Measurements from ENCODE around the gene DNAH6. TPM values are rescaled to one million over a fixed set of nuclear protein-coding genes. Genes with fewer than 3 reads are reported as not detected.

Gene DNAH6
- total RNA-seq, 1 donor from 2014 or later, result 2.6 TPM

DNA sequence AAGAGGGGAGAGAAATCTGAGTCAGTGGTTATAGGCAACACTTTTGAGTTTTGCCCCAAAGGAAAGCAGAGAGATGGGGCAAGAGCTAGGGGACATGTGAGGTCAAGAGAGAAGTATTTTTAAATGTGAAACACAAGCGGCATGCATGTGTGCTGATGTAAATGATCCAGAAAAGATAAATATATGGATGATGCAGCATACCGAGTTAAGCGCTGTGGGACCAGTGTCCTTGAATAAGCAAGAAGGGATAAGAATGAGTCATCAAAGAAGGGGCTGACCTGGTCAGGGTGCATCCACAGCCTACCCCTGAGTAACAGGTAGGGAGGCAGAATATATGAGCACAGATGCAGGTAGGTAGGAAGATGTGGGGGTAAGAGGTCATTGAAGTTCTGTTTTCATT lies 183.7 kb downstream of the DNAH6 start:
- Histone ChIP-seq H4K20me1 (ENCODE audit: low read depth) (no peaks in the 10 kb centered on the region), H3K9ac (no peak overlapping the region), H3K27ac (no peak overlapping the region), H2AFZ (replicated peaks) (no peak overlapping the region), H3K36me3 (no peaks in the 10 kb centered on the region), H3K4me1 (no peaks in the 10 kb centered on the region), H3K9me3 (ENCODE audit: low read depth) (no peaks in the 10 kb centered on the region), H3K4me3 (no peak overlapping the region), H3K79me2 (ENCODE audit: low read depth) (no peaks in the 10 kb centered on the region), H3K27me3 (no peaks in the 10 kb centered on the region), H3K4me2 (no peak overlapping the region), H3F3A (ENCODE audit: low read depth) (no peaks in the 10 kb centered on the region)
- H3K4me3 Mint-ChIP-seq, result no peak overlapping the region
- TF ChIP-seq EZH2phosphoT487 (IDR thresholded peaks at IDR 0.05) (no peak), CTCF (IDR thresholded peaks at IDR 0.05) (no peak), EZH2 (IDR thresholded peaks at IDR 0.05) (no peak)
- no peak for DNase-seq (ENCODE audit: low spot score)
- H3K27me3 Mint-ChIP-seq (ENCODE audit: insufficient read depth, low read depth), result no peaks in the 10 kb centered on the region
- H3K4me1 Mint-ChIP-seq, result no peaks in the 10 kb centered on the region
- H3K9me3 Mint-ChIP-seq, result peaks cover 10% of the 10 kb centered on the region
- H3K36me3 Mint-ChIP-seq, result peaks cover 2% of the 10 kb centered on the region
- no peak overlapping the region for H3K27ac Mint-ChIP-seq

DNA sequence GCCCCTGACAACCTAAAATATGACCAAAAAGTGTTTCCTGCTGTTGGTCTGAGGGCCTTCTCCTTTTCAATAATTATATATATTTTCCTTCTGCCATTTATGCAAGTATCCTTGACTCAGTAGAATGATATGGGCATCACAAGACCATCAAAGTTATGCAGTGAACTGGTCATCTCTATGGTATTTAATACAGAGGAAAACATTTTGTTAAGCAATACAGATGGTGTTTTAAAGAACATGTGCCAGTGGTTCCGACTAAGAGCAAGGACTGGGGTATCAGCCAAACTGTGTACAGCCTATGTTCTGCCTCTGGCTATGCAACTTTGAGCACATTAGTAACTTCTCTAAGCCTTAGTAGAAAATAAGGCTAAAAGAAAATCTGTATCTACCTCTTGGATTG lies 185.6 kb downstream of the DNAH6 start:
- H3K4me3 Mint-ChIP-seq, result no peak overlapping the region
- Histone ChIP-seq H3K4me3 (no peak overlapping the region), H4K20me1 (ENCODE audit: low read depth) (no peaks in the 10 kb centered on the region), H2AFZ (replicated peaks) (no peak overlapping the region), H3K9me3 (ENCODE audit: low read depth) (no peaks in the 10 kb centered on the region), H3K27ac (no peak overlapping the region), H3K9ac (no peak overlapping the region), H3K79me2 (ENCODE audit: low read depth) (no peaks in the 10 kb centered on the region), H3K36me3 (no peaks in the 10 kb centered on the region), H3K4me1 (no peaks in the 10 kb centered on the region), H3F3A (ENCODE audit: low read depth) (no peaks in the 10 kb centered on the region), H3K4me2 (no peak overlapping the region), H3K27me3 (no peaks in the 10 kb centered on the region)
- no peak for TF ChIP-seq CTCF (IDR thresholded peaks at IDR 0.05)
- TF ChIP-seq EZH2phosphoT487 (IDR thresholded peaks at IDR 0.05), result no peak
- no peak for TF ChIP-seq EZH2 (IDR thresholded peaks at IDR 0.05)
- peaks cover 10% of the 10 kb centered on the region for H3K9me3 Mint-ChIP-seq
- no peak for DNase-seq (ENCODE audit: low spot score)
- no peak overlapping the region for H3K27ac Mint-ChIP-seq
- H3K4me1 Mint-ChIP-seq, result no peaks in the 10 kb centered on the region
- H3K27me3 Mint-ChIP-seq (ENCODE audit: insufficient read depth, low read depth), result no peaks in the 10 kb centered on the region
- H3K36me3 Mint-ChIP-seq, result peaks cover 2% of the 10 kb centered on the region

- peaks cover 10% of the 10 kb centered on the region for H3K9me3 Mint-ChIP-seq
- Histone ChIP-seq H3K27me3 (no peaks in the 10 kb centered on the region), H3K9ac (no peak overlapping the region), H3K4me1 (peaks cover 3% of the 10 kb centered on the region), H3K36me3 (no peaks in the 10 kb centered on the region), H2AFZ (replicated peaks) (no peak overlapping the region), H3F3A (ENCODE audit: low read depth) (no peaks in the 10 kb centered on the region), H4K20me1 (ENCODE audit: low read depth) (no peaks in the 10 kb centered on the region), H3K79me2 (ENCODE audit: low read depth) (no peaks in the 10 kb centered on the region), H3K4me2 (no peak overlapping the region), H3K4me3 (no peak overlapping the region), H3K27ac (no peak overlapping the region), H3K9me3 (ENCODE audit: low read depth) (no peaks in the 10 kb centered on the region)
- TF ChIP-seq CTCF (IDR thresholded peaks at IDR 0.05) (no peak), EZH2phosphoT487 (IDR thresholded peaks at IDR 0.05) (no peak), EZH2 (IDR thresholded peaks at IDR 0.05) (no peak)
- no peak overlapping the region for H3K4me3 Mint-ChIP-seq
- H3K27ac Mint-ChIP-seq, result no peak overlapping the region
- H3K36me3 Mint-ChIP-seq, result peaks cover 2% of the 10 kb centered on the region
- no peaks in the 10 kb centered on the region for H3K27me3 Mint-ChIP-seq (ENCODE audit: insufficient read depth, low read depth)
- DNase-seq (ENCODE audit: low spot score), result no peak
- peaks cover 3% of the 10 kb centered on the region for H3K4me1 Mint-ChIP-seq
Observed at GRCh38 chr2:84702941-84703340, 186.6 kb downstream of the DNAH6 start.

Data from neural progenitor cell (in vitro differentiated cells).